8988T (cell line): ENCODE measurements around the gene YES1.

ENCODE experiments used
- DNase-seq: peaks from one replicate; pipeline ENCODE4 v3.0.0; 2011

Gene YES1

GRCh38 chr18:681985-682384 is 130.1 kb downstream of the YES1 start:
- no peak for DNase-seq

- DNase-seq, result no peak
These were observed 131.7 kb downstream of the YES1 start for GRCh38 chr18:680392-680791.

GRCh38 chr18:679516-679915 is 132.5 kb downstream of the YES1 start:
- no peak for DNase-seq

GRCh38 chr18:678482-679182 is 133.4 kb downstream of the YES1 start:
- DNase-seq, result no peak

GRCh38 chr18:677951-678381 is 134.1 kb downstream of the YES1 start:
- no peak for DNase-seq

GRCh38 chr18:677145-677544 is 134.9 kb downstream of the YES1 start:
- DNase-seq, result no peak

- no peak for DNase-seq
These were observed 135.3 kb downstream of the YES1 start for GRCh38 chr18:676736-677135.

- DNase-seq, result no peak
These were observed 136.0 kb downstream of the YES1 start for GRCh38 chr18:676069-676468.

- no peak for DNase-seq
These were observed 136.7 kb downstream of the YES1 start for GRCh38 chr18:675307-675706.

- no peak for DNase-seq
These were observed 138.3 kb downstream of the YES1 start for GRCh38 chr18:673769-674168.

- no peak for DNase-seq
These were observed 138.7 kb downstream of the YES1 start for GRCh38 chr18:673317-673716.
